Ishikawa (cell line): ENCODE results near the gene STX10.

Experiments
- CREB1 ChIP-seq: IDR thresholded peaks from 2 replicates; pipeline ENCODE4 v1.6.1; 2012; ENCODE audit warnings: low read depth
- EGR1 ChIP-seq: IDR thresholded peaks from 2 replicates; pipeline ENCODE4 v1.6.1; 2012
- EP300 ChIP-seq: IDR thresholded peaks from 2 replicates; pipeline ENCODE4 v1.6.1; 2012; ENCODE audit warnings: borderline replicate concordance
- FOXM1 ChIP-seq: IDR thresholded peaks from 2 replicates; pipeline ENCODE4 v1.6.1; 2012; ENCODE audit warnings: low read depth, borderline replicate concordance
- NFIC ChIP-seq: IDR thresholded peaks from 2 replicates; pipeline ENCODE4 v1.6.1; 2012
- RAD21 ChIP-seq: IDR thresholded peaks from 2 replicates; pipeline ENCODE4 v1.6.1; 2012; ENCODE audit warnings: low read depth
- TAF1 ChIP-seq: IDR thresholded peaks from 2 replicates; pipeline ENCODE4 v1.6.1; 2012; ENCODE audit warnings: low read depth, mild to moderate bottlenecking
- TCF12 ChIP-seq: IDR thresholded peaks from 2 replicates; pipeline ENCODE4 v1.6.1; 2012; ENCODE audit warnings: low read depth
- YY1 ChIP-seq: IDR thresholded peaks from 2 replicates; pipeline ENCODE4 v1.6.1; 2012; ENCODE audit warnings: low read depth
- ZBTB7A ChIP-seq: IDR thresholded peaks from 2 replicates; pipeline ENCODE4 v1.6.1; 2012; ENCODE audit warnings: low read depth
- TF ChIP-seq, protein P1 (sequence below): IDR thresholded peaks from 2 replicates; pipeline ENCODE4 v1.6.1; 2012; ENCODE audit warnings: low read depth, mild to moderate bottlenecking
- TF ChIP-seq, protein P2 (sequence below): IDR thresholded peaks from 2 replicates; pipeline ENCODE4 v1.6.1; 2012
- TF ChIP-seq, protein P3 (sequence below): IDR thresholded peaks from 2 replicates; pipeline ENCODE4 v1.6.1; 2012

DNA sequence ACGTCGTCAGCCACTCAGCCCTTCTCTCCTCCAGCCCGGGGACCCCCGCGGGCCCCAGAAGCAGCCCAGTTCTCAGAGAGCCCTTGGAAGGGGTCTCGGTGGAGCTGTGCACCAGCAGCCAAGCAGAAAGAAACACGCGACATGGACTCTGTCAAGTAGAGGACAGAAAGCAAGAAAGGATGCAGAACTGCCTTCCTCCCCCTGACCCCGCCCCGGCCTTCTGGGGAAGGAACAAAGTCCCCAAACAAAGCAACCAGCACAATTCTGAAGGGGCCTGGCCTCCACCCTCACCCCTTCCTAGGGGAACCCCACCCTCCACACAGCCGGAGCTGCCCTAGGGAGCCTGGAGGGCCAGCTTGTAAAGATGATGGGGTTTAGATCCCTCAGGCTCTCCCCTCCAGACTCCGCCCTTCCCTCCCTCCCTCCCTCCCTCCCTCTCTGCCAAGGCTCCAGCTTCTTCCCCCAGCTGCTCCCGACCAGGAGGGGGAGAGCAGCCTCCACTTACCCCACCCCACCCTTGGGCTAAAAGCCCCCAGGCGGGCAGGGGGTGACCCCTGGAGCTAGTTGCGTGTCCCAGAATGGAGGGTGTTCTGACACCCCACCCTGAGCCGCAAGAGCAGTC is 55.3 kb downstream of the STX10 start:
- TF ChIP-seq RAD21 (no peak), YY1 (no peak), EGR1 (no peak), EP300 (no peak), NFIC (no peak), CREB1 (no peak), TAF1 (no peak), ZBTB7A (no peak), TCF12 (no peak), FOXM1 (no peak)
- TF ChIP-seq, protein P1, sequence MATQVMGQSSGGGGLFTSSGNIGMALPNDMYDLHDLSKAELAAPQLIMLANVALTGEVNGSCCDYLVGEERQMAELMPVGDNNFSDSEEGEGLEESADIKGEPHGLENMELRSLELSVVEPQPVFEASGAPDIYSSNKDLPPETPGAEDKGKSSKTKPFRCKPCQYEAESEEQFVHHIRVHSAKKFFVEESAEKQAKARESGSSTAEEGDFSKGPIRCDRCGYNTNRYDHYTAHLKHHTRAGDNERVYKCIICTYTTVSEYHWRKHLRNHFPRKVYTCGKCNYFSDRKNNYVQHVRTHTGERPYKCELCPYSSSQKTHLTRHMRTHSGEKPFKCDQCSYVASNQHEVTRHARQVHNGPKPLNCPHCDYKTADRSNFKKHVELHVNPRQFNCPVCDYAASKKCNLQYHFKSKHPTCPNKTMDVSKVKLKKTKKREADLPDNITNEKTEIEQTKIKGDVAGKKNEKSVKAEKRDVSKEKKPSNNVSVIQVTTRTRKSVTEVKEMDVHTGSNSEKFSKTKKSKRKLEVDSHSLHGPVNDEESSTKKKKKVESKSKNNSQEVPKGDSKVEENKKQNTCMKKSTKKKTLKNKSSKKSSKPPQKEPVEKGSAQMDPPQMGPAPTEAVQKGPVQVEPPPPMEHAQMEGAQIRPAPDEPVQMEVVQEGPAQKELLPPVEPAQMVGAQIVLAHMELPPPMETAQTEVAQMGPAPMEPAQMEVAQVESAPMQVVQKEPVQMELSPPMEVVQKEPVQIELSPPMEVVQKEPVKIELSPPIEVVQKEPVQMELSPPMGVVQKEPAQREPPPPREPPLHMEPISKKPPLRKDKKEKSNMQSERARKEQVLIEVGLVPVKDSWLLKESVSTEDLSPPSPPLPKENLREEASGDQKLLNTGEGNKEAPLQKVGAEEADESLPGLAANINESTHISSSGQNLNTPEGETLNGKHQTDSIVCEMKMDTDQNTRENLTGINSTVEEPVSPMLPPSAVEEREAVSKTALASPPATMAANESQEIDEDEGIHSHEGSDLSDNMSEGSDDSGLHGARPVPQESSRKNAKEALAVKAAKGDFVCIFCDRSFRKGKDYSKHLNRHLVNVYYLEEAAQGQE = no peak
- TF ChIP-seq, protein P2, sequence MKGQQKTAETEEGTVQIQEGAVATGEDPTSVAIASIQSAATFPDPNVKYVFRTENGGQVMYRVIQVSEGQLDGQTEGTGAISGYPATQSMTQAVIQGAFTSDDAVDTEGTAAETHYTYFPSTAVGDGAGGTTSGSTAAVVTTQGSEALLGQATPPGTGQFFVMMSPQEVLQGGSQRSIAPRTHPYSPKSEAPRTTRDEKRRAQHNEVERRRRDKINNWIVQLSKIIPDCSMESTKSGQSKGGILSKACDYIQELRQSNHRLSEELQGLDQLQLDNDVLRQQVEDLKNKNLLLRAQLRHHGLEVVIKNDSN = no peak
- TF ChIP-seq, protein P3, sequence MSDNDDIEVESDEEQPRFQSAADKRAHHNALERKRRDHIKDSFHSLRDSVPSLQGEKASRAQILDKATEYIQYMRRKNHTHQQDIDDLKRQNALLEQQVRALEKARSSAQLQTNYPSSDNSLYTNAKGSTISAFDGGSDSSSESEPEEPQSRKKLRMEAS = no peak
